Measurements from ENCODE around the gene PSD4.

GRCh38 chr2:113224647-113225236, 51.0 kb downstream of the PSD4 start:
- TF ChIP-seq CREB5 (CRISPR knock-in tag; IDR thresholded peaks at IDR 0.05; ENCODE audit: low read depth) (no peak), SNAI2 (CRISPR knock-in tag; IDR thresholded peaks at IDR 0.05) (no peak), ZC3H10 (CRISPR knock-in tag; IDR thresholded peaks at IDR 0.05) (no peak), CSDC2 (CRISPR knock-in tag; IDR thresholded peaks at IDR 0.05) (no peak), RARB (CRISPR knock-in tag; IDR thresholded peaks at IDR 0.05) (no peak), ZFP30 (CRISPR knock-in tag; IDR thresholded peaks at IDR 0.05) (no peak), ARNTL (CRISPR knock-in tag; IDR thresholded peaks at IDR 0.05; ENCODE audit: borderline replicate concordance, low read depth) (no peak), ISL1 (CRISPR knock-in tag; IDR thresholded peaks at IDR 0.05) (no peak), CSRNP3 (CRISPR knock-in tag; IDR thresholded peaks at IDR 0.05) (no peak), PATZ1 (CRISPR knock-in tag; IDR thresholded peaks at IDR 0.05; ENCODE audit: borderline replicate concordance) (no peak), ZNF8 (CRISPR knock-in tag; IDR thresholded peaks at IDR 0.05) (no peak), ZFP3 (CRISPR knock-in tag; IDR thresholded peaks at IDR 0.05) (no peak), OSR1 (CRISPR knock-in tag; IDR thresholded peaks at IDR 0.05) (no peak), ZNF70 (CRISPR knock-in tag; IDR thresholded peaks at IDR 0.05) (no peak)

Measured in SK-N-SH treated with all-trans-retinoic acid at 6 μM for 48 hours (cell line).